Upper lobe of right lung (tissue), 1 donor: ENCODE measurements around the gene MAPK9. TPM values are rescaled to one million over a fixed set of nuclear protein-coding genes. Genes with fewer than 3 reads are reported as not detected.

Experiments
- ATAC-seq: fragments of 200-7000 bp; cut with Tn5 transposase; one replicate; pipeline ENCODE4 v1.9.1; 2020; ENCODE audit warnings: mild to moderate bottlenecking, moderate library complexity
- DNase-seq: peaks from one replicate; pipeline ENCODE4 v3.0.0-alpha.2; 2020
- H3K27ac ChIP-seq: fragments of 200-600 bp; one replicate; pipeline ENCODE4 v1.8.0; 2022
- H3K27me3 ChIP-seq: fragments of 200-600 bp; one replicate; pipeline ENCODE4 v1.8.0; 2022; ENCODE audit warnings: mild to moderate bottlenecking
- H3K36me3 ChIP-seq: fragments of 200-600 bp; one replicate; pipeline ENCODE4 v1.8.0; 2022
- H3K4me1 ChIP-seq: fragments of 200-600 bp; one replicate; pipeline ENCODE4 v1.8.0; 2022
- H3K4me3 ChIP-seq: fragments of 200-600 bp; one replicate; pipeline ENCODE4 v1.8.0; 2022; ENCODE audit warnings: mild to moderate bottlenecking
- H3K9me3 ChIP-seq: fragments of 200-600 bp; one replicate; pipeline ENCODE4 v1.8.0; 2022
- intact Hi-C: fragments of 100-400 bp; cut with DNase I; formaldehyde crosslinking; loops from one replicate; pipeline ENCODE4 v1.11.0; 2022
- total RNA-seq: library from RNA; stranded (reverse); fragmentation: NEBNext Ultra II Directional; extraction: Animal tissue kit (Norgen Biotek cat#: 25700); gene quantifications from one replicate; pipeline ENCODE4 v1.2.1, GENCODE V29; 2021
- TF ChIP-seq, protein P1 (sequence below): fragments of 200-600 bp; IDR thresholded peaks from one replicate; pipeline ENCODE4 v1.8.0; 2022; ENCODE audit warnings: antibody characterized with exemption
- donor health status: DM: no; HTN: yes; CAD: no; lungs with severe emphysema.

Gene MAPK9
- total RNA-seq, 1 donor from 2014 or later = 39.5 TPM

DNA sequence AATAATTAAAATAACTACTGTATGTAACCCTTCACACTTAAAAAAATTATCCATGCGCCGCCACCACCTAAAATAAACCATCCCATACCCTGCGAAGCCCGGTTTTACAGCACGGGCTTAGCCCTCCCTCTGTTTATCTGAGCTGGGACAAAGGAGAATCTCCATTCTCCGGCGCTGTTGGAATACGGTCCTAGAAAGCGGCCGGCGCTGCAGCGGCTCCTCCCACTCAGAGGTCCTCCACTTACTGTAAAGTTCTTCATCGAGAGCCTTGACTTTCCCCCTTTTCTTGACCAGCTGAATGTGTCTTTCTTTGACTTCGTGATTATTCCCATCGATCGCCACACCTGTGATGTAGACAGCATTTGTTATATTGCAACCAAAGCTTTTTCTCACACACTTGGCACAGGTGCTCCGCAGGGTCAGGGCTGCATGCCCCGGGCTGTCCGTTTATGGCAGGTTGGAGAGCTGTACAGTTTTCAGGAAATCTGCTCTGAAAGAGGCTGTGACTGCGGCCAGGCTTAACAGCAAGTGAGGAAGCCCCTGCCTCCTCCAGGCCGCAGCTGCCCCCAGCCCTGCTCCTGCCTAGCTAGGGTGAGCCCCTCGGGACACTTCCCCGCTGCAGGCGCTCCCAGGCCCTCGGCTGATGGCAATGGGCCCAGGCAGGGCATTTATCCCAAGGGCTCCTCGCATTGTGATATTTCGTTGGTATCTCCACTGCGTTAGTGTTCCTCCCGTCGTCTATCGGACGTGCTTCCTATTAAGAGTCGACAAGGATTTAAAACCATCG, 44.5 kb upstream of the MAPK9 start:
- Histone ChIP-seq H3K4me1 (no peaks in the 10 kb centered on the region), H3K36me3 (no peaks in the 10 kb centered on the region), H3K4me3 (no peak overlapping the region), H3K27me3 (no peaks in the 10 kb centered on the region), H3K9me3 (no peaks in the 10 kb centered on the region), H3K27ac (no peak overlapping the region)
- DNase-seq = no peak
- TF ChIP-seq, protein P1, sequence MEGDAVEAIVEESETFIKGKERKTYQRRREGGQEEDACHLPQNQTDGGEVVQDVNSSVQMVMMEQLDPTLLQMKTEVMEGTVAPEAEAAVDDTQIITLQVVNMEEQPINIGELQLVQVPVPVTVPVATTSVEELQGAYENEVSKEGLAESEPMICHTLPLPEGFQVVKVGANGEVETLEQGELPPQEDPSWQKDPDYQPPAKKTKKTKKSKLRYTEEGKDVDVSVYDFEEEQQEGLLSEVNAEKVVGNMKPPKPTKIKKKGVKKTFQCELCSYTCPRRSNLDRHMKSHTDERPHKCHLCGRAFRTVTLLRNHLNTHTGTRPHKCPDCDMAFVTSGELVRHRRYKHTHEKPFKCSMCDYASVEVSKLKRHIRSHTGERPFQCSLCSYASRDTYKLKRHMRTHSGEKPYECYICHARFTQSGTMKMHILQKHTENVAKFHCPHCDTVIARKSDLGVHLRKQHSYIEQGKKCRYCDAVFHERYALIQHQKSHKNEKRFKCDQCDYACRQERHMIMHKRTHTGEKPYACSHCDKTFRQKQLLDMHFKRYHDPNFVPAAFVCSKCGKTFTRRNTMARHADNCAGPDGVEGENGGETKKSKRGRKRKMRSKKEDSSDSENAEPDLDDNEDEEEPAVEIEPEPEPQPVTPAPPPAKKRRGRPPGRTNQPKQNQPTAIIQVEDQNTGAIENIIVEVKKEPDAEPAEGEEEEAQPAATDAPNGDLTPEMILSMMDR = no peak
- ATAC-seq = no peak
- intact Hi-C loops = no loop called here

DNA sequence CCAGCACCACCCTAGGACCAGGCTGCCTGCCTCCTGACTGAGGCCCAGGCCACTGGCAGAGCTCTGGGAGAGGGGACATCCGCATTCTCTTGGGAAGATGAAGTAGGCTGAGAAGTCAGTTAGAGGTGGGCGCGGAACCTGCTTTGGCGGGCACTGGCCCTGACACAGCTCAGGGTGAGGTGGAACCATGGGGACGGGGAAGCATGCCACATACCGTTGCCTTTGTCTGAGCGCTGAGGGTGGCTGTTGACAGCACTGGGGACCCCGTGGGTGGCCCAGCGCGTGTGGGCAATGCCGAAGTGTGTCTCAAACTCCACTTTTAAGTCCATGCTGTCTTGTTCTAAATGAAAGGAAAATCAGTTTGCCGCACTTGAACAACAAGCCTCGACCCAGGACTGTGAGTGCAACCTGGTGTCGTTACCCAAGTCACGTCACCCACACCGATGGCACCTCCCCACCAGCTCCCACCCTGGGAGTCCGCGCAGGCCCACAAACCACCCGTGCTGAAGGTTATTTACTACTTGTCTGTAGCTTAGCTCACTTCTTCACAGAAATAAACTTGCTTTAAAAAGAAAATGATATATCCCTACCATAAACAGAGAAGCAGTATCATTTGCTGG, 43.8 kb upstream of the MAPK9 start:
- no peak for ATAC-seq
- no peak overlapping the region for H3K27ac ChIP-seq

DNA sequence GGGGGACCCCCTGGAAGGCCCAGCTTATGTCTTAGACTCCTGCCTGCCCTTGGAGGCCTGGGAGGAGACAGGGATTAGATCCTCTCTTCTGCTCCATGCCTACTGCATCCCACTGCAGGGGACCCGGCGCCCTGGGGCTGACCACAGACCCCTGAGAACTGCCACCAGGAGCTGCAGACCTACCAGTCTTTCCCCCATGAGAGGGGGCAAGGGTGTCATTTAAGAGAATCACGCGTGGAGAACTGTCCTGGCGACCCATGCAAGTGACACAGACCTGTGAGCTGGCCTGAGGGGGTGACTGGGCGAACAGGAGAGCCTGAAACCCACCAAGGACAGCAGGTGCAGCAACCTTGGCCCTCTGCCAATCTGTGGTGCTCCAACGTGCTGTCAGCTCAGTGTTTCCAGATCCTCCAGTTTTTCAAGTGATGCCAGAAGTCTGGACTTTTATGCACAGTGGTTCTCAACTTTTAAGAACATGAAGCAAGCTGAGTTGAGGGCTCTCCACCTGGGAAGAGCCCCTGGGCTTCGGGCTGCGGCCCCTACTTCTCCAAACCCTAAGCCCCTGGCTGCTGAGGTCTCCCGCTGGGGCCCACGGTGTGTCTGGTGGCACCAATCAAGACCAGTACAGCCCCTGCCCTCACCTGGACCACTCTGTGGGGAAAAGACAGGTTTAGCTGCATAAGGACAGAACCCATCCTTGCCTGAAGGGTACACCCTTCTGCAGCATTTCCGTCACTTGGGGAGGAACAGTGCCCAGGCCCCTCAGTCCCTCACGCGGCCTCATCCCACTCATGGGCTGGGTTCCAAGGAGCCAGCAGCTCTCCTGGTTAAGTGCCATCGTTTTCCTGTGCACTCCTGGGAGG, 43.1 kb upstream of the MAPK9 start:
- ATAC-seq (no peak), DNase-seq (no peak)
- intact Hi-C loops = no loop called here
- Histone ChIP-seq H3K27me3 (no peaks in the 10 kb centered on the region), H3K4me1 (peaks cover 4% of the 10 kb centered on the region), H3K36me3 (no peaks in the 10 kb centered on the region), H3K27ac (no peak overlapping the region), H3K4me3 (no peak overlapping the region), H3K9me3 (no peaks in the 10 kb centered on the region)
- TF ChIP-seq, protein P1 = no peak

More for the DNA sequence above, 43.8 kb upstream of the MAPK9 start:
- TF ChIP-seq, protein P1 = no peak
- H3K4me1 ChIP-seq = no peaks in the 10 kb centered on the region
- no peaks in the 10 kb centered on the region for H3K9me3 ChIP-seq
- no peaks in the 10 kb centered on the region for H3K27me3 ChIP-seq
- intact Hi-C loops = no loop called here
- H3K4me3 ChIP-seq = no peak overlapping the region
- no peaks in the 10 kb centered on the region for H3K36me3 ChIP-seq
- no peak for DNase-seq

DNA sequence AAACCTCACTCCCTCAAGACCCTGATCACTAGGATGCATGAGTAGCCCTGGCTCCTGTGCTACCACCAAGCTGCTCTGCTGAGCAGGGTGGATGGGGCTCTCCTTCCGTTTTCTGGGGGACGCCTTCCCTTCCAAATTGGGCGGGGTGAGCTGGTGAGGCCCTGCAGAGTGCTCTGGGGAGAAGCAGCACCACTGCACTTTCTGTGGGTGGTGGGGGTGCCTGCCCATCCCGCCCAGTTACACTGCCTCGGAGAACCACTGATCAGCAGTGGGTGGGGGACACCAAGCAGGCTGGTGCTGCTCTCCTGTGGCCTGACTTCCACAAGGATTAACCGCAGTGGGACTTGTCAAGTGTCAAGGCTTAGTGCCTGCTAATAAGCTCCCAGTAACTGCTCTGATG, 42.3 kb upstream of the MAPK9 start:
- Histone ChIP-seq H3K9me3 (no peaks in the 10 kb centered on the region), H3K36me3 (no peaks in the 10 kb centered on the region), H3K27me3 (no peaks in the 10 kb centered on the region), H3K27ac (no peak overlapping the region), H3K4me3 (no peak overlapping the region), H3K4me1 (peaks cover 5% of the 10 kb centered on the region)
- DNase-seq (no peak), ATAC-seq (no peak)
- TF ChIP-seq, protein P1 = no peak
- intact Hi-C loops = no loop called here

DNA sequence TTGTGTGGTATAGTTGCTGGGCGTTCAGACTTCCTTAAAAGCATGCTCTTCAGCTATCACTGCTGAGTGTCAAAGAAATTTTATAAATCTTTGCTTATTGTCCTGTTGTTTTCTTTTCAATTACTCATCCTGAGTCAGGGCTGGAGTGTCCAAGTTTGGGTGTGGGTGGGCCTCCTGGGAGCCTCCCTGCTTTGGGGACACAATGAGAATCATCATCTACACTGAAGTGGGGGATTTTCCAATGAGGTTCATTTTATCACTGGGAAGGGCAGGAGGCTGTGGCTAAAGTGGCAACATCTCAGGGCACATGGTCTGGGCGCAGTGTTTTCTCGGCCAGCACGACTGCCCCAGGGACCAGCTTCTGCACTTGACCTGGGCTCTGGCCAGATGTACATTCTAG, 41.8 kb upstream of the MAPK9 start:
- DNase-seq (no peak), ATAC-seq (no peak)
- Histone ChIP-seq H3K4me3 (no peak overlapping the region), H3K27me3 (no peaks in the 10 kb centered on the region), H3K36me3 (no peaks in the 10 kb centered on the region), H3K9me3 (no peaks in the 10 kb centered on the region), H3K4me1 (peaks cover 5% of the 10 kb centered on the region), H3K27ac (no peak overlapping the region)
- TF ChIP-seq, protein P1 = no peak
- intact Hi-C loops = no loop called here
